K562 (cell line): ENCODE results near the gene BIRC6. TPM values are rescaled to one million over a fixed set of nuclear protein-coding genes. Genes with fewer than 3 reads are reported as not detected.
A peak's percentile ranks its signal among the peaks of the same experiment; 100 is the strongest.

ENCODE experiments used
- CAMTA2 ChIP-seq: fragments of 250-450 bp; sonication (Bioruptor Pico); conservative IDR thresholded peaks from 2 replicates; pipeline ENCODE4 v1.5.1; 2022
- CHCHD3 ChIP-seq: fragments of 250-450 bp; sonication (Bioruptor Pico); IDR thresholded peaks from 2 replicates; pipeline ENCODE4 v2.1.2; 2022; ENCODE audit warnings: mild to moderate bottlenecking
- ESRRA ChIP-seq: fragments of 450-650 bp; IDR thresholded peaks from 2 replicates; pipeline ENCODE4 v1.6.1; 2014; ENCODE audit warnings: low read depth, mild to moderate bottlenecking, moderate library complexity, borderline replicate concordance
- FOXK2 ChIP-seq, 2 experiments: fragments of 450-650 bp; IDR thresholded peaks in 1 of 2; conservative IDR thresholded peaks in 1 of 2; 2 replicates each; pipeline ENCODE4 v1.6.1; 2016; ENCODE audit warnings: low read depth in 2 of 2, mild to moderate bottlenecking in 1 of 2
- HDAC1 ChIP-seq, 2 experiments: fragments of 450-650 bp; IDR thresholded peaks; 2 replicates each; pipeline ENCODE4 v1.6.1; 2016 to 2017; ENCODE audit warnings: inconsistent platforms in 1 of 2, mild to moderate bottlenecking in 1 of 2, moderate library complexity in 1 of 2
- KLF13 ChIP-seq: fragments of 450-650 bp; IDR thresholded peaks from 2 replicates; pipeline ENCODE4 v1.6.1; 2016; ENCODE audit warnings: missing genetic modification characterization, low read depth, mild to moderate bottlenecking, missing compliant biosample characterization, moderate library complexity, borderline replicate concordance
- NR4A1 ChIP-seq, 2 experiments: fragments of 250-450 bp in 1 of 2; fragments of 450-650 bp in 1 of 2; sonication (Bioruptor Pico) in 1 of 2; IDR thresholded peaks; 2 replicates each; pipeline versions ENCODE4 v1.4.0 to v1.6.1; 2016 to 2020; ENCODE audit warnings: mild to moderate bottlenecking in 2 of 2, missing compliant biosample characterization in 1 of 2, missing genetic modification characterization in 1 of 2, moderate library complexity in 1 of 2
- PHF8 ChIP-seq: fragments of 200-600 bp; sonication (generic); IDR thresholded peaks from 2 replicates; pipeline ENCODE4 v1.6.1; 2012; ENCODE audit warnings: mixed run types, mild to moderate bottlenecking, inconsistent platforms, low read length, moderate library complexity, borderline replicate concordance
- SRSF7 ChIP-seq: fragments of 200-400 bp; formaldehyde crosslinking; optimal IDR thresholded peaks from 2 replicates; pipeline ENCODE3; 2017; ENCODE audit warnings: mild to moderate bottlenecking, low read depth, low read length
- ZNF347 ChIP-seq: fragments of 450-650 bp; formaldehyde crosslinking; IDR thresholded peaks from 2 replicates; pipeline ENCODE4 v1.4.0; 2020; ENCODE audit warnings: low read depth, mild to moderate bottlenecking, moderate library complexity
- polyA plus RNA-seq, 8 experiments: library from polyadenylated mRNA; depleted of rRNA in 4 of 8; stranded (reverse) in 5 of 8; unstranded in 3 of 8; fragments of >200 nt; fragmentation: Nextera tagmentation in 2 of 8; fragmentation: Illumina TruSeq in 1 of 8; extraction: Ambion mirVana in 2 of 8; extraction: Trizol in 1 of 8; gene quantifications; 2 replicates each; pipeline versions ENCODE4 v1.2.1 to v1.2.3, GENCODE V29; 2011 to 2014; ENCODE audit warnings: inconsistent platforms in 1 of 8, missing spikeins in 1 of 8
- total RNA-seq, 7 experiments: library from RNA; depleted of rRNA in 6 of 7; stranded (reverse); fragments of >200 nt in 6 of 7; fragmentation: Illumina TruSeq in 2 of 7; extraction: Trizol in 2 of 7; gene quantifications; 2 replicates each; pipeline versions ENCODE4 v1.2.1 to v1.2.3, GENCODE V29; 2011 to 2021; ENCODE audit warnings: low replicate concordance in 1 of 7
- TF ChIP-seq, protein P1 (sequence below): sonication (generic); formaldehyde crosslinking; IDR thresholded peaks from 2 replicates; pipeline ENCODE4 v1.8.1; 2022; ENCODE audit warnings: missing genetic modification reagents
- TF ChIP-seq, protein P2 (sequence below), 3 experiments: fragments of 200-800 bp in 1 of 3; sonication (Bioruptor generic) in 1 of 3; sonication (generic) in 1 of 3; formaldehyde crosslinking in 1 of 3; IDR thresholded peaks; 2 replicates each; pipeline versions ENCODE4 v1.6.1 to v1.8.0; 2016 to 2022; ENCODE audit warnings: mild to moderate bottlenecking in 2 of 3, missing compliant biosample characterization in 2 of 3, missing genetic modification characterization in 2 of 3, missing genetic modification reagents in 1 of 3
- TF ChIP-seq, protein P3 (sequence below), 2 experiments: fragments of 450-650 bp; conservative IDR thresholded peaks; 2 replicates each; pipeline ENCODE4 v1.6.1; 2017; ENCODE audit warnings: mild to moderate bottlenecking in 2 of 2, moderate library complexity in 2 of 2
- TF ChIP-seq, protein P4 (sequence below): fragments of 250-450 bp; sonication (Bioruptor Pico); IDR thresholded peaks from 2 replicates; pipeline ENCODE4 v1.4.0; 2020; ENCODE audit warnings: mild to moderate bottlenecking, moderate library complexity
- TF ChIP-seq, protein P5 (sequence below): sonication (generic); formaldehyde crosslinking; IDR thresholded peaks from 2 replicates; pipeline ENCODE4 v1.8.0; 2022; ENCODE audit warnings: missing genetic modification reagents, mild to moderate bottlenecking, borderline replicate concordance

BIRC6 gene
- total and polyA plus RNA-seq, 9 of the 15 experiments (the other 6 are each of a cell fraction or from before 2014, with no cell fraction given), result 18.8 to 110 (median 49.8) TPM

DNA sequence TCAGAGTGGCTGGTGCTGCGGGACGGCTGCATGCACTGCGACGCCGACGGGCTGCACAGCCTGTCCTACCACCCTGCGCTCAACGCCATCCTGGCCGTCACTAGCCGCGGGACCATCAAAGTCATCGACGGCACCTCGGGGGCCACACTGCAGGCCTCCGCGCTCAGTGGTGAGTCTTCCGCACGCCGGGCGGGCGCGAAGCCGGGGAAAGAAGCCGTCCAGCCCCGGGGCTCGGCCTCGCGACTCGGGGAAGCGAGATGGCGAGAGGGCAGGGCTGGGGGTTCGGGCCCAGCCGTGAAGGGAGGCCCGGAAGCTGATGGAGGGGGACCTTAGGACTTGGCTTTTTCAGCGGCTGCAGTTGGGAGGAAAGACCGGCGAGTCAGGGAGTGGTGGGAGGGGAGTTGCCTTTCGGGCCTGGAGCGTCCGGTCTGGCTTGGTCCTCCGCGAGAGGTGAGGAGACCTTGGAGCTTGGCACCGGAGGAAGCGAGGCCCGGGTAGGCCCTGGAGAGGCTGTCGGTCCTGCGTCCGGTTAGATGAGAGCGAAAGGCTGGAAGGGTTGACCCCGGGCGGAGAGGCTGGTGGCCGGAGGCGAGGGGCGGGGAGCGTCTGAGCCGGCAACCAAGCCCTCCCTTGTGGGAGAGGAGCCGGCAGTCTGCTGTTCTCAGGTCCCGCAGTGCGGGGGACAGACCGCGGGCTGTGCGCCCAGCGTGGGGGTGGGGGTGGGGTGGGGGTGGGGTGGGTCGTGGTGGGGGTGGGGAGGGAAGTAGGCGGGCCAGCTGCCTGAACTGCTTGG lies 691 bp downstream of the BIRC6 start (continued):
- TF ChIP-seq, protein P1, sequence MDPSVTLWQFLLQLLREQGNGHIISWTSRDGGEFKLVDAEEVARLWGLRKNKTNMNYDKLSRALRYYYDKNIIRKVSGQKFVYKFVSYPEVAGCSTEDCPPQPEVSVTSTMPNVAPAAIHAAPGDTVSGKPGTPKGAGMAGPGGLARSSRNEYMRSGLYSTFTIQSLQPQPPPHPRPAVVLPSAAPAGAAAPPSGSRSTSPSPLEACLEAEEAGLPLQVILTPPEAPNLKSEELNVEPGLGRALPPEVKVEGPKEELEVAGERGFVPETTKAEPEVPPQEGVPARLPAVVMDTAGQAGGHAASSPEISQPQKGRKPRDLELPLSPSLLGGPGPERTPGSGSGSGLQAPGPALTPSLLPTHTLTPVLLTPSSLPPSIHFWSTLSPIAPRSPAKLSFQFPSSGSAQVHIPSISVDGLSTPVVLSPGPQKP (CRISPR knock-in tag), result no peak
- TF ChIP-seq FOXK2 (conservative IDR thresholded peaks at IDR 0.05 in 1 of 2, IDR thresholded peaks at IDR 0.05 in 1 of 2; ENCODE audit: low read depth in 2 of 2) (no peak), NR4A1 (CRISPR knock-in tag; IDR thresholded peaks at IDR 0.05) (peak; percentile 58; the same call in 1 of the 2 replicates), NR4A1 (tag; IDR thresholded peaks at IDR 0.05) (no peak), ESRRA (no peak), KLF13 (no peak), SRSF7 (peak; percentile 72), ZNF347 (no peak), CAMTA2 (CRISPR knock-in tag) (no peak), CHCHD3 (CRISPR knock-in tag) (no peak), PHF8 (no peak), HDAC1 (IDR thresholded peaks at IDR 0.05) (0 out of 4 replicates have a peak, but pooled peaks of 1 of the 2 experiments have one; percentile 1)
- TF ChIP-seq, protein P2, sequence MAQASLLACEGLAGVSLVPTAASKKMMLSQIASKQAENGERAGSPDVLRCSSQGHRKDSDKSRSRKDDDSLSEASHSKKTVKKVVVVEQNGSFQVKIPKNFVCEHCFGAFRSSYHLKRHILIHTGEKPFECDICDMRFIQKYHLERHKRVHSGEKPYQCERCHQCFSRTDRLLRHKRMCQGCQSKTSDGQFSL (CRISPR knock-in tag; IDR thresholded peaks at IDR 0.05), result no peak; the same call in 1 of the 2 replicates
- TF ChIP-seq, protein P2 (tag; IDR thresholded peaks at IDR 0.05), result peak in 1 of 2 experiments; percentile 67; a peak in 2 of 4 replicates
- TF ChIP-seq, protein P3, sequence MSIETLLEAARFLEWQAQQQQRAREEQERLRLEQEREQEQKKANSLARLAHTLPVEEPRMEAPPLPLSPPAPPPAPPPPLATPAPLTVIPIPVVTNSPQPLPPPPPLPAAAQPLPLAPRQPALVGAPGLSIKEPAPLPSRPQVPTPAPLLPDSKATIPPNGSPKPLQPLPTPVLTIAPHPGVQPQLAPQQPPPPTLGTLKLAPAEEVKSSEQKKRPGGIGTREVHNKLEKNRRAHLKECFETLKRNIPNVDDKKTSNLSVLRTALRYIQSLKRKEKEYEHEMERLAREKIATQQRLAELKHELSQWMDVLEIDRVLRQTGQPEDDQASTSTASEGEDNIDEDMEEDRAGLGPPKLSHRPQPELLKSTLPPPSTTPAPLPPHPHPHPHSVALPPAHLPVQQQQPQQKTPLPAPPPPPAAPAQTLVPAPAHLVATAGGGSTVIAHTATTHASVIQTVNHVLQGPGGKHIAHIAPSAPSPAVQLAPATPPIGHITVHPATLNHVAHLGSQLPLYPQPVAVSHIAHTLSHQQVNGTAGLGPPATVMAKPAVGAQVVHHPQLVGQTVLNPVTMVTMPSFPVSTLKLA (conservative IDR thresholded peaks at IDR 0.05), result no peak
- TF ChIP-seq, protein P4, sequence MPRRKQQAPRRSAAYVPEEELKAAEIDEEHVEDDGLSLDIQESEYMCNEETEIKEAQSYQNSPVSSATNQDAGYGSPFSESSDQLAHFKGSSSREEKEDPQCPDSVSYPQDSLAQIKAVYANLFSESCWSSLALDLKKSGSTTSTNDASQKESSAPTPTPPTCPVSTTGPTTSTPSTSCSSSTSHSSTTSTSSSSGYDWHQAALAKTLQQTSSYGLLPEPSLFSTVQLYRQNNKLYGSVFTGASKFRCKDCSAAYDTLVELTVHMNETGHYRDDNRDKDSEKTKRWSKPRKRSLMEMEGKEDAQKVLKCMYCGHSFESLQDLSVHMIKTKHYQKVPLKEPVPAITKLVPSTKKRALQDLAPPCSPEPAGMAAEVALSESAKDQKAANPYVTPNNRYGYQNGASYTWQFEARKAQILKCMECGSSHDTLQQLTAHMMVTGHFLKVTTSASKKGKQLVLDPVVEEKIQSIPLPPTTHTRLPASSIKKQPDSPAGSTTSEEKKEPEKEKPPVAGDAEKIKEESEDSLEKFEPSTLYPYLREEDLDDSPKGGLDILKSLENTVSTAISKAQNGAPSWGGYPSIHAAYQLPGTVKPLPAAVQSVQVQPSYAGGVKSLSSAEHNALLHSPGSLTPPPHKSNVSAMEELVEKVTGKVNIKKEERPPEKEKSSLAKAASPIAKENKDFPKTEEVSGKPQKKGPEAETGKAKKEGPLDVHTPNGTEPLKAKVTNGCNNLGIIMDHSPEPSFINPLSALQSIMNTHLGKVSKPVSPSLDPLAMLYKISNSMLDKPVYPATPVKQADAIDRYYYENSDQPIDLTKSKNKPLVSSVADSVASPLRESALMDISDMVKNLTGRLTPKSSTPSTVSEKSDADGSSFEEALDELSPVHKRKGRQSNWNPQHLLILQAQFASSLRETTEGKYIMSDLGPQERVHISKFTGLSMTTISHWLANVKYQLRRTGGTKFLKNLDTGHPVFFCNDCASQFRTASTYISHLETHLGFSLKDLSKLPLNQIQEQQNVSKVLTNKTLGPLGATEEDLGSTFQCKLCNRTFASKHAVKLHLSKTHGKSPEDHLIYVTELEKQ (CRISPR knock-in tag), result no peak
- TF ChIP-seq, protein P5, sequence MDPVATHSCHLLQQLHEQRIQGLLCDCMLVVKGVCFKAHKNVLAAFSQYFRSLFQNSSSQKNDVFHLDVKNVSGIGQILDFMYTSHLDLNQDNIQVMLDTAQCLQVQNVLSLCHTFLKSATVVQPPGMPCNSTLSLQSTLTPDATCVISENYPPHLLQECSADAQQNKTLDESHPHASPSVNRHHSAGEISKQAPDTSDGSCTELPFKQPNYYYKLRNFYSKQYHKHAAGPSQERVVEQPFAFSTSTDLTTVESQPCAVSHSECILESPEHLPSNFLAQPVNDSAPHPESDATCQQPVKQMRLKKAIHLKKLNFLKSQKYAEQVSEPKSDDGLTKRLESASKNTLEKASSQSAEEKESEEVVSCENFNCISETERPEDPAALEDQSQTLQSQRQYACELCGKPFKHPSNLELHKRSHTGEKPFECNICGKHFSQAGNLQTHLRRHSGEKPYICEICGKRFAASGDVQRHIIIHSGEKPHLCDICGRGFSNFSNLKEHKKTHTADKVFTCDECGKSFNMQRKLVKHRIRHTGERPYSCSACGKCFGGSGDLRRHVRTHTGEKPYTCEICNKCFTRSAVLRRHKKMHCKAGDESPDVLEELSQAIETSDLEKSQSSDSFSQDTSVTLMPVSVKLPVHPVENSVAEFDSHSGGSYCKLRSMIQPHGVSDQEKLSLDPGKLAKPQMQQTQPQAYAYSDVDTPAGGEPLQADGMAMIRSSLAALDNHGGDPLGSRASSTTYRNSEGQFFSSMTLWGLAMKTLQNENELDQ (CRISPR knock-in tag), result no peak
